Measurements from ENCODE around the gene CGN.

The CGN gene

GRCh38 chr1:151539321-151540020, 28.3 kb downstream of the CGN start:
- Histone ChIP-seq H3K9ac (ENCODE audit: low read length) (peak overlapping the region; percentile 63), H3K27ac (ENCODE audit: low read depth, low read length) (peak overlapping the region; percentile 63), H3K4me3 (ENCODE audit: low read depth, low read length) (peak overlapping the region; percentile 88), H3K27me3 (ENCODE audit: control insufficient read depth, insufficient read depth, low read length) (no peaks in the 10 kb centered on the region), H3K36me3 (ENCODE audit: control insufficient read depth, insufficient read depth, low read length) (peaks cover 26% of the 10 kb centered on the region), H3K4me1 (ENCODE audit: control insufficient read depth, insufficient read depth, low read length) (peaks cover 24% of the 10 kb centered on the region), H3K9me3 (ENCODE audit: control insufficient read depth, insufficient read depth, low read depth, low read length) (no peaks in the 10 kb centered on the region)

- peak within 1 kb of the TSS; percentile 74 for H3K9ac ChIP-seq (ENCODE audit: low read length)
- no peaks in the 10 kb centered on the region for H3K27me3 ChIP-seq (ENCODE audit: control insufficient read depth, insufficient read depth, low read length)
- peak within 1 kb of the TSS; percentile 63 for H3K27ac ChIP-seq (ENCODE audit: low read depth, low read length)
- H3K4me3 ChIP-seq (ENCODE audit: low read depth, low read length): peak within 1 kb of the TSS; percentile 88
- H3K4me1 ChIP-seq (ENCODE audit: control insufficient read depth, insufficient read depth, low read length): peaks cover 23% of the 10 kb centered on the region
- peaks cover 25% of the 10 kb centered on the region for H3K36me3 ChIP-seq (ENCODE audit: control insufficient read depth, insufficient read depth, low read length)
- H3K9me3 ChIP-seq (ENCODE audit: control insufficient read depth, insufficient read depth, low read depth, low read length): no peaks in the 10 kb centered on the region
These were observed 29.1 kb downstream of the CGN start, which contains the start of gene TUFT1 for GRCh38 chr1:151540021-151540981. Gene TUFT1, plus strand, starts transcription at chr1:151540309. Its CDS starts 58 bp downstream, at chr1:151540367.

GRCh38 chr1:151540982-151541377, 29.8 kb downstream of the CGN start:
- peak overlapping the region; percentile 88 for H3K4me3 ChIP-seq (ENCODE audit: low read depth, low read length)
- H3K27me3 ChIP-seq (ENCODE audit: control insufficient read depth, insufficient read depth, low read length): no peaks in the 10 kb centered on the region
- peaks cover 19% of the 10 kb centered on the region for H3K4me1 ChIP-seq (ENCODE audit: control insufficient read depth, insufficient read depth, low read length)
- peak overlapping the region; percentile 74 for H3K9ac ChIP-seq (ENCODE audit: low read length)
- H3K9me3 ChIP-seq (ENCODE audit: control insufficient read depth, insufficient read depth, low read depth, low read length): no peaks in the 10 kb centered on the region
- no peak overlapping the region; the same call in 1 of the 2 replicates for H3K27ac ChIP-seq (ENCODE audit: low read depth, low read length)
- peaks cover 18% of the 10 kb centered on the region for H3K36me3 ChIP-seq (ENCODE audit: control insufficient read depth, insufficient read depth, low read length)

GRCh38 chr1:151541752-151542151, 30.6 kb downstream of the CGN start:
- Histone ChIP-seq H3K9me3 (ENCODE audit: control insufficient read depth, insufficient read depth, low read depth, low read length) (no peaks in the 10 kb centered on the region), H3K27me3 (ENCODE audit: control insufficient read depth, insufficient read depth, low read length) (no peaks in the 10 kb centered on the region), H3K4me3 (ENCODE audit: low read depth, low read length) (peak overlapping the region; percentile 88), H3K9ac (ENCODE audit: low read length) (no peak overlapping the region), H3K27ac (ENCODE audit: low read depth, low read length) (no peak overlapping the region), H3K4me1 (ENCODE audit: control insufficient read depth, insufficient read depth, low read length) (peaks cover 22% of the 10 kb centered on the region), H3K36me3 (ENCODE audit: control insufficient read depth, insufficient read depth, low read length) (peaks cover 11% of the 10 kb centered on the region)

- 0 out of 2 replicates have a peak, but pooled peaks cover 1% of the 10 kb centered on the region for H3K36me3 ChIP-seq (ENCODE audit: control insufficient read depth, insufficient read depth, low read length)
- H3K9me3 ChIP-seq (ENCODE audit: control insufficient read depth, insufficient read depth, low read depth, low read length): no peaks in the 10 kb centered on the region
- no peak overlapping the region for H3K4me3 ChIP-seq (ENCODE audit: low read depth, low read length)
- no peak overlapping the region for H3K27ac ChIP-seq (ENCODE audit: low read depth, low read length)
- H3K9ac ChIP-seq (ENCODE audit: low read length): no peak overlapping the region
- H3K27me3 ChIP-seq (ENCODE audit: control insufficient read depth, insufficient read depth, low read length): no peaks in the 10 kb centered on the region
- peaks cover 31% of the 10 kb centered on the region for H3K4me1 ChIP-seq (ENCODE audit: control insufficient read depth, insufficient read depth, low read length)
These were observed 31.5 kb downstream of the CGN start for GRCh38 chr1:151542710-151543129.

GRCh38 chr1:151545542-151545941, 34.4 kb downstream of the CGN start:
- H3K9me3 ChIP-seq (ENCODE audit: control insufficient read depth, insufficient read depth, low read depth, low read length): no peaks in the 10 kb centered on the region

GRCh38 chr1:151546011-151546925, 35.1 kb downstream of the CGN start:
- H3K9ac ChIP-seq (ENCODE audit: low read length): peak overlapping the region; percentile 3
- peak overlapping the region; percentile 66; the same call in 1 of the 2 replicates for H3K27ac ChIP-seq (ENCODE audit: low read depth, low read length)
- peaks cover 31% of the 10 kb centered on the region for H3K4me1 ChIP-seq (ENCODE audit: control insufficient read depth, insufficient read depth, low read length)
- H3K4me3 ChIP-seq (ENCODE audit: low read depth, low read length): no peak overlapping the region
- no peaks in the 10 kb centered on the region for H3K36me3 ChIP-seq (ENCODE audit: control insufficient read depth, insufficient read depth, low read length)
- no peaks in the 10 kb centered on the region for H3K27me3 ChIP-seq (ENCODE audit: control insufficient read depth, insufficient read depth, low read length)
- no peaks in the 10 kb centered on the region for H3K9me3 ChIP-seq (ENCODE audit: control insufficient read depth, insufficient read depth, low read depth, low read length)

More at GRCh38 chr1:151545542-151545941, 34.4 kb downstream of the CGN start:
- Histone ChIP-seq H3K4me3 (ENCODE audit: low read depth, low read length) (no peak overlapping the region), H3K36me3 (ENCODE audit: control insufficient read depth, insufficient read depth, low read length) (no peaks in the 10 kb centered on the region), H3K4me1 (ENCODE audit: control insufficient read depth, insufficient read depth, low read length) (peaks cover 33% of the 10 kb centered on the region), H3K27ac (ENCODE audit: low read depth, low read length) (no peak overlapping the region), H3K9ac (ENCODE audit: low read length) (no peak overlapping the region), H3K27me3 (ENCODE audit: control insufficient read depth, insufficient read depth, low read length) (no peaks in the 10 kb centered on the region)

GRCh38 chr1:151547119-151547899, 36.1 kb downstream of the CGN start:
- H3K4me3 ChIP-seq (ENCODE audit: low read depth, low read length): peak overlapping the region; percentile 1; the same call in 1 of the 2 replicates
- H3K27ac ChIP-seq (ENCODE audit: low read depth, low read length): peak overlapping the region; percentile 66
- peaks cover 26% of the 10 kb centered on the region for H3K4me1 ChIP-seq (ENCODE audit: control insufficient read depth, insufficient read depth, low read length)
- H3K9ac ChIP-seq (ENCODE audit: low read length): peak overlapping the region; percentile 15
- H3K9me3 ChIP-seq (ENCODE audit: control insufficient read depth, insufficient read depth, low read depth, low read length): no peaks in the 10 kb centered on the region
- H3K27me3 ChIP-seq (ENCODE audit: control insufficient read depth, insufficient read depth, low read length): no peaks in the 10 kb centered on the region
- no peaks in the 10 kb centered on the region for H3K36me3 ChIP-seq (ENCODE audit: control insufficient read depth, insufficient read depth, low read length)

GRCh38 chr1:151547900-151548230, 36.7 kb downstream of the CGN start:
- Histone ChIP-seq H3K9ac (ENCODE audit: low read length) (peak overlapping the region; percentile 15), H3K4me1 (ENCODE audit: control insufficient read depth, insufficient read depth, low read length) (peaks cover 24% of the 10 kb centered on the region), H3K27me3 (ENCODE audit: control insufficient read depth, insufficient read depth, low read length) (no peaks in the 10 kb centered on the region), H3K36me3 (ENCODE audit: control insufficient read depth, insufficient read depth, low read length) (no peaks in the 10 kb centered on the region), H3K9me3 (ENCODE audit: control insufficient read depth, insufficient read depth, low read depth, low read length) (no peaks in the 10 kb centered on the region), H3K27ac (ENCODE audit: low read depth, low read length) (peak overlapping the region; percentile 66), H3K4me3 (ENCODE audit: low read depth, low read length) (no peak overlapping the region; the same call in 1 of the 2 replicates)

GRCh38 chr1:151549199-151549598, 38.0 kb downstream of the CGN start:
- Histone ChIP-seq H3K27me3 (ENCODE audit: control insufficient read depth, insufficient read depth, low read length) (no peaks in the 10 kb centered on the region), H3K36me3 (ENCODE audit: control insufficient read depth, insufficient read depth, low read length) (no peaks in the 10 kb centered on the region), H3K27ac (ENCODE audit: low read depth, low read length) (no peak overlapping the region), H3K9ac (ENCODE audit: low read length) (no peak overlapping the region), H3K9me3 (ENCODE audit: control insufficient read depth, insufficient read depth, low read depth, low read length) (no peaks in the 10 kb centered on the region), H3K4me1 (ENCODE audit: control insufficient read depth, insufficient read depth, low read length) (peaks cover 22% of the 10 kb centered on the region), H3K4me3 (ENCODE audit: low read depth, low read length) (no peak overlapping the region)

All from HUES6 (cell line).